ELF-1 (cell line): ENCODE results near the gene SDK1.

Experiments
- DNase-seq: peaks from one replicate; pipeline ENCODE4 v3.0.0-alpha.2; 2016; ENCODE audit warnings: low read depth, low spot score

Gene SDK1

GRCh38 chr7:3588341-3588740, 287.3 kb downstream of the SDK1 start:
- DNase-seq, result no peak

- no peak for DNase-seq
Observed at GRCh38 chr7:3589752-3590151, 288.7 kb downstream of the SDK1 start.

- no peak for DNase-seq
Observed at GRCh38 chr7:3591219-3591618, 290.2 kb downstream of the SDK1 start.

- no peak for DNase-seq
Observed at GRCh38 chr7:3591944-3592343, 290.9 kb downstream of the SDK1 start.

GRCh38 chr7:3592401-3593134, 291.5 kb downstream of the SDK1 start:
- DNase-seq, result no peak

GRCh38 chr7:3594901-3595300, 293.8 kb downstream of the SDK1 start:
- no peak for DNase-seq

- DNase-seq, result no peak
Observed at GRCh38 chr7:3598854-3599253, 297.8 kb downstream of the SDK1 start.

- no peak for DNase-seq
Observed at GRCh38 chr7:3605222-3605621, 304.2 kb downstream of the SDK1 start.

GRCh38 chr7:3606436-3606835, 305.4 kb downstream of the SDK1 start:
- DNase-seq, result no peak

GRCh38 chr7:3607847-3608246, 306.8 kb downstream of the SDK1 start:
- DNase-seq, result no peak

GRCh38 chr7:3616306-3616705, 315.3 kb downstream of the SDK1 start:
- no peak for DNase-seq

- no peak for DNase-seq
Observed at GRCh38 chr7:3630081-3630480, 329.0 kb downstream of the SDK1 start.

- DNase-seq, result no peak
Observed at GRCh38 chr7:3634396-3634795, 333.3 kb downstream of the SDK1 start.

GRCh38 chr7:3636131-3636860, 335.2 kb downstream of the SDK1 start:
- no peak for DNase-seq

GRCh38 chr7:3639253-3639652, 338.2 kb downstream of the SDK1 start:
- DNase-seq, result no peak

GRCh38 chr7:3641582-3641981, 340.5 kb downstream of the SDK1 start:
- peak; percentile 21 for DNase-seq

- DNase-seq, result no peak
Observed at GRCh38 chr7:3643091-3643490, 342.0 kb downstream of the SDK1 start.

- no peak for DNase-seq
Observed at GRCh38 chr7:3648276-3648675, 347.2 kb downstream of the SDK1 start.

- DNase-seq, result no peak
Observed at GRCh38 chr7:3649250-3649649, 348.2 kb downstream of the SDK1 start.

- DNase-seq, result no peak
Observed at GRCh38 chr7:3649678-3650440, 348.8 kb downstream of the SDK1 start.

GRCh38 chr7:3650844-3651243, 349.8 kb downstream of the SDK1 start:
- DNase-seq, result no peak

GRCh38 chr7:3655635-3656034, 354.6 kb downstream of the SDK1 start:
- DNase-seq, result no peak

- DNase-seq, result no peak
Observed at GRCh38 chr7:3657206-3657605, 356.2 kb downstream of the SDK1 start.
